Kidney (tissue), 14 donors: ENCODE data around the gene SLC25A53. TPM values are rescaled to one million over a fixed set of nuclear protein-coding genes. Genes with fewer than 3 reads are reported as not detected.
A peak's percentile ranks its signal among the peaks of the same experiment; 100 is the strongest.

Source experiments
- DNase-seq, 5 donors: peaks; one replicate each; pipeline ENCODE4 v3.0.0-alpha.2; 2013 to 2020
- FAIRE-seq: peaks from 2 replicates; lab custom pipeline; 2012; peaks lifted over from hg19 to GRCh38; lab: Jason Lieb, UNC
- H3K27ac ChIP-seq, 2 donors: one replicate each; pipeline ENCODE4 v1.7.0; 2013; ENCODE audit warnings: low read depth in 2 of 2, low read length in 2 of 2, inconsistent platforms in 1 of 2
- H3K27me3 ChIP-seq: one replicate; pipeline ENCODE4 v1.7.1; 2013; ENCODE audit warnings: low read length, inconsistent platforms; ENCODE audit not compliant: control insufficient read depth, insufficient read depth
- H3K36me3 ChIP-seq, 3 donors: one replicate each; pipeline versions ENCODE4 v1.7.0 to v1.7.1; 2013; ENCODE audit warnings: low read length in 3 of 3, control low read depth in 1 of 3, inconsistent platforms in 1 of 3; ENCODE audit not compliant: insufficient read depth in 3 of 3, control insufficient read depth in 2 of 3
- H3K4me1 ChIP-seq, 3 donors: one replicate each; pipeline versions ENCODE4 v1.7.0 to v1.7.1; 2013; ENCODE audit warnings: low read length in 3 of 3, inconsistent platforms in 1 of 3, low read depth in 1 of 3; ENCODE audit not compliant: control insufficient read depth in 2 of 3, insufficient read depth in 2 of 3
- H3K4me3 ChIP-seq, 3 donors: one replicate each; pipeline versions ENCODE4 v1.7.0 to v1.8.1; 2013; ENCODE audit warnings: low read length in 3 of 3, control low read depth in 1 of 3, inconsistent platforms in 1 of 3
- H3K9ac ChIP-seq, 3 donors: one replicate each; pipeline versions ENCODE4 v1.7.0 to v1.7.1; 2013; ENCODE audit warnings: low read length in 3 of 3, control low read depth in 1 of 3, inconsistent platforms in 1 of 3
- H3K9me3 ChIP-seq, 3 donors: one replicate each; pipeline versions ENCODE4 v1.7.0 to v1.7.1; 2013; ENCODE audit warnings: low read length in 3 of 3, control low read depth in 1 of 3, inconsistent platforms in 1 of 3; ENCODE audit not compliant: control insufficient read depth in 2 of 3, insufficient read depth in 1 of 3
- CTCF ChIP-seq: IDR thresholded peaks from 3 replicates; pipeline ENCODE4 v1.5.1; 2012; ENCODE audit warnings: mild to moderate bottlenecking, moderate library complexity, borderline replicate concordance; ENCODE audit not compliant: insufficient read depth; ENCODE audit errors: extremely low read depth
- intact Hi-C: fragments of 100-400 bp; cut with DNase I; formaldehyde crosslinking; loops from one replicate; pipeline ENCODE4 v1.11.1; 2022
- polyA plus RNA-seq: library from polyadenylated mRNA; stranded (reverse); fragments of 350-450 nt; fragmentation: Illumina TruSeq; extraction: RNeasy Lipid Tissue Mini Kit (QIAGEN cat#74804); gene quantifications from one replicate; pipeline ENCODE4 v1.2.3, GENCODE V29; 2014; ENCODE audit warnings: low read depth, low replicate concordance; ENCODE audit not compliant: insufficient read depth
- total RNA-seq: library from RNA; stranded (reverse); fragmentation: NEBNext Ultra II Directional; extraction: Animal tissue kit (Norgen Biotek cat#: 25700); gene quantifications from one replicate; pipeline ENCODE4 v1.2.1, GENCODE V29; 2021
- donor health status: control.
- donor health status: control.
- donor health status: control.
- donor health status: control.
- donor health status: control.
- donor health status: DM: yes; HTN: yes; CAD: no.
- donor health status: Normal renal cell carcinoma (clear cell type).

SLC25A53 gene
- total and polyA plus RNA-seq, 2 donors from 2014 or later = 5.0 to 12.1 TPM

GRCh38 chrX:104137496-104137895 lies 19.3 kb downstream of the SLC25A53 start:
- H3K36me3 ChIP-seq = no peaks in the 10 kb centered on the region
- intact Hi-C loops = no loop called here
- H3K4me1 ChIP-seq = peaks cover 0 to 2% (median 0%) of the 10 kb centered on the region in 3 donors
- H3K9ac ChIP-seq = no peak overlapping the region
- H3K9me3 ChIP-seq = no peaks in the 10 kb centered on the region
- no peaks in the 10 kb centered on the region for H3K27me3 ChIP-seq
- no peak overlapping the region for H3K4me3 ChIP-seq
- FAIRE-seq (no peak), DNase-seq (peak in 1 of 5 donors; percentile 2)
- TF ChIP-seq CTCF = no peak
- H3K27ac ChIP-seq = no peak overlapping the region

GRCh38 chrX:104136241-104137019 lies 20.4 kb downstream of the SLC25A53 start:
- peak in 4 of 5 donors; percentile 76 to 95 (median 86) for DNase-seq
- H3K9ac ChIP-seq = peak overlapping the region in 1 of 3 donors; percentile 80
- H3K9me3 ChIP-seq = no peaks in the 10 kb centered on the region
- intact Hi-C loops = no loop called here
- no peak overlapping the region for H3K27ac ChIP-seq
- peak; percentile 95 for FAIRE-seq
- no peaks in the 10 kb centered on the region for H3K27me3 ChIP-seq
- no peaks in the 10 kb centered on the region for H3K36me3 ChIP-seq
- peak overlapping the region; percentile 59 to 84 (median 64) for H3K4me3 ChIP-seq
- TF ChIP-seq CTCF = peak; percentile 81
- H3K4me1 ChIP-seq = peaks cover 0 to 2% (median 0%) of the 10 kb centered on the region in 3 donors

GRCh38 chrX:104135677-104136076 lies 21.1 kb downstream of the SLC25A53 start:
- intact Hi-C loops = no loop called here
- Histone ChIP-seq H3K4me1 (peaks cover 0 to 2% (median 0%) of the 10 kb centered on the region in 3 donors), H3K9ac (no peak overlapping the region), H3K9me3 (no peaks in the 10 kb centered on the region), H3K4me3 (no peak overlapping the region), H3K36me3 (peaks cover 0 to 2% (median 0%) of the 10 kb centered on the region in 3 donors), H3K27ac (no peak overlapping the region), H3K27me3 (no peaks in the 10 kb centered on the region)
- no peak for FAIRE-seq
- DNase-seq = peak in 2 of 5 donors; percentile 8 to 9
- no peak for TF ChIP-seq CTCF
